Smooth muscle cell of the coronary artery (primary cell): ENCODE measurements around the gene MAST1. TPM values are rescaled to one million over a fixed set of nuclear protein-coding genes. Genes with fewer than 3 reads are reported as not detected.

Experiments used
- total RNA-seq: library from RNA; depleted of rRNA; stranded (reverse); fragments of >200 nt; gene quantifications from 2 replicates; pipeline ENCODE4 v1.2.3, GENCODE V29; 2014; ENCODE audit warnings: low replicate concordance

MAST1 gene
- 0.35 TPM in 1 of 2 replicates, not detected in the other for total RNA-seq

GRCh38 chr19:12838182-12838885, at the start of gene MAST1:
MAST1 (plus strand) TSS chr19:12838515; CDS start chr19:12838573, 58 bp downstream.

GRCh38 chr19:12791345-12792050, 46.8 kb upstream of the MAST1 start, which contains the start of gene JUNB:
JUNB (plus strand) TSS chr19:12791486; CDS start chr19:12791772, 286 bp downstream.

GRCh38 chr19:12801466-12802266, 36.6 kb upstream of the MAST1 start, which contains the start of the genes PRDX2 and THSD8:
PRDX2 (minus strand) TSS chr19:12801800; CDS start chr19:12801261, 539 bp downstream.
THSD8 (plus strand) TSS chr19:12802069; CDS start chr19:12802072, 3 bp downstream.

GRCh38 chr19:12806242-12807081, 31.9 kb upstream of the MAST1 start, which contains the start of gene RNASEH2A:
RNASEH2A (plus strand) TSS chr19:12806584; CDS start chr19:12806674, 90 bp downstream.

GRCh38 chr19:12834566-12834943, 3.8 kb upstream of the MAST1 start, which contains the start of gene RTBDN:
RTBDN (minus strand) TSS chr19:12834579; CDS start chr19:12829979, 4,600 bp downstream.

GRCh38 chr19:12881172-12881808, 43.0 kb downstream of the MAST1 start, which contains the start of gene DNASE2:
DNASE2 (minus strand) TSS chr19:12881449; CDS start chr19:12881375, 74 bp downstream.

GRCh38 chr19:12886969-12887747, 48.8 kb downstream of the MAST1 start, which contains the start of gene KLF1:
KLF1 (minus strand) TSS chr19:12887201; CDS start chr19:12887140, 61 bp downstream.

GRCh38 chr19:12890787-12891552, 52.7 kb downstream of the MAST1 start, which contains the start of gene GCDH:
GCDH (plus strand) TSS chr19:12891160; CDS start chr19:12891305, 145 bp downstream.

Other genes starting within 250 kb of the MAST1 start
- 6.4 and 6.8 TPM in 2 replicates for gene ZNF490, start 227.7 kb upstream of the MAST1 start, total RNA-seq
- gene ZNF791, start 227.6 kb upstream of the MAST1 start, total RNA-seq: 6.1 and 8.9 TPM in 2 replicates
- 29.1 and 32.4 TPM in 2 replicates for gene MAN2B1, start 171.8 kb upstream of the MAST1 start, total RNA-seq
- gene WDR83, start 171.7 kb upstream of the MAST1 start, total RNA-seq: 11.0 and 13.0 TPM in 2 replicates
- gene DHPS, start 156.6 kb upstream of the MAST1 start, total RNA-seq: 57.6 and 65.5 TPM in 2 replicates
- gene GNG14, start 150.5 kb upstream of the MAST1 start, total RNA-seq: not detected in 2 replicates
- gene FBXW9, start 141.9 kb upstream of the MAST1 start, total RNA-seq: 2.8 and 8.0 TPM in 2 replicates
- 26.8 and 65.9 TPM in 2 replicates for gene TNPO2, start 114.6 kb upstream of the MAST1 start, total RNA-seq
- gene TRIR, start 103.8 kb upstream of the MAST1 start, total RNA-seq: 133 and 152 TPM in 2 replicates
- 107 and 190 TPM in 2 replicates for gene GET3, start 101.0 kb upstream of the MAST1 start, total RNA-seq
- gene BEST2, start 86.7 kb upstream of the MAST1 start, total RNA-seq: not detected in 2 replicates
- gene HOOK2, start 63.0 kb upstream of the MAST1 start, total RNA-seq: 15.7 and 18.7 TPM in 2 replicates
- 33.2 and 138 TPM in 2 replicates for gene JUNB, start 47.0 kb upstream of the MAST1 start, total RNA-seq
- gene PRDX2, start 36.7 kb upstream of the MAST1 start, total RNA-seq: 169 and 248 TPM in 2 replicates
- 0.30 TPM in 1 of 2 replicates, not detected in the other for gene THSD8, start 36.4 kb upstream of the MAST1 start, total RNA-seq
- gene RNASEH2A, start 31.9 kb upstream of the MAST1 start, total RNA-seq: 9.7 and 15.9 TPM in 2 replicates
- not detected in 2 replicates for gene RTBDN, start 3.9 kb upstream of the MAST1 start, total RNA-seq
- gene DNASE2, start 42.9 kb downstream of the MAST1 start, total RNA-seq: 25.7 and 31.3 TPM in 2 replicates
- 0.12 TPM in 1 of 2 replicates, not detected in the other for gene KLF1, start 48.7 kb downstream of the MAST1 start, total RNA-seq
- gene GCDH, start 52.6 kb downstream of the MAST1 start, total RNA-seq: 13.3 and 19.8 TPM in 2 replicates
- 0.08 TPM in 1 of 2 replicates, not detected in the other for gene SYCE2, start 80.8 kb downstream of the MAST1 start, total RNA-seq
- gene FARSA, start 95.2 kb downstream of the MAST1 start, total RNA-seq: 38.4 and 44.9 TPM in 2 replicates
- 1,958 and 2,935 TPM in 2 replicates for gene CALR, start 100.1 kb downstream of the MAST1 start, total RNA-seq
- gene RAD23A, start 107.3 kb downstream of the MAST1 start, total RNA-seq: 53.6 and 59.7 TPM in 2 replicates
- gene GADD45GIP1, start 118.7 kb downstream of the MAST1 start, total RNA-seq: 21.4 and 38.0 TPM in 2 replicates
- gene DAND5, start 131.1 kb downstream of the MAST1 start, total RNA-seq: 0.08 TPM in 1 of 2 replicates, not detected in the other
- gene NFIX, start 157.0 kb downstream of the MAST1 start, total RNA-seq: 42.4 and 45.6 TPM in 2 replicates